ENCODE measurements around the gene ERFE.

Gene ERFE

GRCh38 chr2:238164906-238165287, 6.1 kb downstream of the ERFE start:
- no peak overlapping the region for H3K27ac ChIP-seq (ENCODE audit: low read depth, low read length)
- no peak overlapping the region for H3K4me3 ChIP-seq (ENCODE audit: low read depth in 1 of 2, low read length in 2 of 2)
- no peaks in the 10 kb centered on the region for H3K9me3 ChIP-seq (ENCODE audit: control insufficient read depth in 1 of 2, low read length in 2 of 2)
- peaks cover 12 to 16% of the 10 kb centered on the region in 2 donors for H3K27me3 ChIP-seq (ENCODE audit: control insufficient read depth in 1 of 2, insufficient read depth in 2 of 2, low read length in 2 of 2)
- no peak overlapping the region for H3K9ac ChIP-seq (ENCODE audit: low read depth in 1 of 2, low read length in 2 of 2)
- H3K4me1 ChIP-seq (ENCODE audit: control insufficient read depth in 1 of 2, insufficient read depth in 2 of 2, low read length in 2 of 2), result peaks cover 4 to 9% of the 10 kb centered on the region in 2 donors
- H3K36me3 ChIP-seq (ENCODE audit: control insufficient read depth in 1 of 2, insufficient read depth in 2 of 2, low read length in 2 of 2), result peaks cover 7 to 17% of the 10 kb centered on the region in 2 donors

GRCh38 chr2:238165288-238165921, 6.6 kb downstream of the ERFE start:
- H3K9me3 ChIP-seq (ENCODE audit: control insufficient read depth in 1 of 2, low read length in 2 of 2), result no peaks in the 10 kb centered on the region
- H3K27ac ChIP-seq (ENCODE audit: low read depth, low read length), result no peak overlapping the region
- H3K9ac ChIP-seq (ENCODE audit: low read depth in 1 of 2, low read length in 2 of 2), result no peak overlapping the region
- peaks cover 11 to 12% of the 10 kb centered on the region in 2 donors for H3K27me3 ChIP-seq (ENCODE audit: control insufficient read depth in 1 of 2, insufficient read depth in 2 of 2, low read length in 2 of 2)
- H3K4me3 ChIP-seq (ENCODE audit: low read depth in 1 of 2, low read length in 2 of 2), result no peak overlapping the region
- peaks cover 7 to 22% of the 10 kb centered on the region in 2 donors for H3K36me3 ChIP-seq (ENCODE audit: control insufficient read depth in 1 of 2, insufficient read depth in 2 of 2, low read length in 2 of 2)
- peaks cover 4 to 14% of the 10 kb centered on the region in 2 donors for H3K4me1 ChIP-seq (ENCODE audit: control insufficient read depth in 1 of 2, insufficient read depth in 2 of 2, low read length in 2 of 2)

GRCh38 chr2:238166391-238167343, 7.9 kb downstream of the ERFE start:
- peaks cover 10 to 33% of the 10 kb centered on the region in 2 donors for H3K36me3 ChIP-seq (ENCODE audit: control insufficient read depth in 1 of 2, insufficient read depth in 2 of 2, low read length in 2 of 2)
- H3K4me3 ChIP-seq (ENCODE audit: low read depth in 1 of 2, low read length in 2 of 2), result no peak overlapping the region
- H3K9ac ChIP-seq (ENCODE audit: low read depth in 1 of 2, low read length in 2 of 2), result no peak overlapping the region
- no peak overlapping the region for H3K27ac ChIP-seq (ENCODE audit: low read depth, low read length)
- H3K27me3 ChIP-seq (ENCODE audit: control insufficient read depth in 1 of 2, insufficient read depth in 2 of 2, low read length in 2 of 2), result peaks cover 8 to 12% of the 10 kb centered on the region in 2 donors
- H3K9me3 ChIP-seq (ENCODE audit: control insufficient read depth in 1 of 2, low read length in 2 of 2), result no peaks in the 10 kb centered on the region
- H3K4me1 ChIP-seq (ENCODE audit: control insufficient read depth in 1 of 2, insufficient read depth in 2 of 2, low read length in 2 of 2), result peaks cover 4 to 15% of the 10 kb centered on the region in 2 donors

- peaks cover 8 to 12% of the 10 kb centered on the region in 2 donors for H3K27me3 ChIP-seq (ENCODE audit: control insufficient read depth in 1 of 2, insufficient read depth in 2 of 2, low read length in 2 of 2)
- H3K4me3 ChIP-seq (ENCODE audit: low read depth in 1 of 2, low read length in 2 of 2), result no peak overlapping the region
- no peaks in the 10 kb centered on the region for H3K9me3 ChIP-seq (ENCODE audit: control insufficient read depth in 1 of 2, low read length in 2 of 2)
- H3K4me1 ChIP-seq (ENCODE audit: control insufficient read depth in 1 of 2, insufficient read depth in 2 of 2, low read length in 2 of 2), result peaks cover 4 to 15% of the 10 kb centered on the region in 2 donors
- H3K36me3 ChIP-seq (ENCODE audit: control insufficient read depth in 1 of 2, insufficient read depth in 2 of 2, low read length in 2 of 2), result peaks cover 12 to 39% of the 10 kb centered on the region in 2 donors
- H3K27ac ChIP-seq (ENCODE audit: low read depth, low read length), result no peak overlapping the region
- H3K9ac ChIP-seq (ENCODE audit: low read depth in 1 of 2, low read length in 2 of 2), result no peak overlapping the region
Observed at GRCh38 chr2:238167344-238167715, 8.6 kb downstream of the ERFE start.

GRCh38 chr2:238167761-238168160, 9.0 kb downstream of the ERFE start:
- peaks cover 7 to 11% of the 10 kb centered on the region in 2 donors for H3K27me3 ChIP-seq (ENCODE audit: control insufficient read depth in 1 of 2, insufficient read depth in 2 of 2, low read length in 2 of 2)
- H3K36me3 ChIP-seq (ENCODE audit: control insufficient read depth in 1 of 2, insufficient read depth in 2 of 2, low read length in 2 of 2), result peaks cover 16 to 43% of the 10 kb centered on the region in 2 donors
- H3K4me3 ChIP-seq (ENCODE audit: low read depth in 1 of 2, low read length in 2 of 2), result no peak overlapping the region
- peaks cover 4 to 15% of the 10 kb centered on the region in 2 donors for H3K4me1 ChIP-seq (ENCODE audit: control insufficient read depth in 1 of 2, insufficient read depth in 2 of 2, low read length in 2 of 2)
- H3K9ac ChIP-seq (ENCODE audit: low read depth in 1 of 2, low read length in 2 of 2), result no peak overlapping the region
- no peaks in the 10 kb centered on the region for H3K9me3 ChIP-seq (ENCODE audit: control insufficient read depth in 1 of 2, low read length in 2 of 2)
- H3K27ac ChIP-seq (ENCODE audit: low read depth, low read length), result no peak overlapping the region

GRCh38 chr2:238168196-238169047, 9.7 kb downstream of the ERFE start:
- peaks cover 4 to 15% of the 10 kb centered on the region in 2 donors for H3K4me1 ChIP-seq (ENCODE audit: control insufficient read depth in 1 of 2, insufficient read depth in 2 of 2, low read length in 2 of 2)
- no peaks in the 10 kb centered on the region for H3K9me3 ChIP-seq (ENCODE audit: control insufficient read depth in 1 of 2, low read length in 2 of 2)
- H3K36me3 ChIP-seq (ENCODE audit: control insufficient read depth in 1 of 2, insufficient read depth in 2 of 2, low read length in 2 of 2), result peaks cover 22 to 50% of the 10 kb centered on the region in 2 donors
- no peak overlapping the region for H3K9ac ChIP-seq (ENCODE audit: low read depth in 1 of 2, low read length in 2 of 2)
- H3K4me3 ChIP-seq (ENCODE audit: low read depth in 1 of 2, low read length in 2 of 2), result no peak overlapping the region
- peaks cover 1 to 4% of the 10 kb centered on the region in 2 donors for H3K27me3 ChIP-seq (ENCODE audit: control insufficient read depth in 1 of 2, insufficient read depth in 2 of 2, low read length in 2 of 2)
- no peak overlapping the region for H3K27ac ChIP-seq (ENCODE audit: low read depth, low read length)

- H3K27me3 ChIP-seq (ENCODE audit: control insufficient read depth in 1 of 2, insufficient read depth in 2 of 2, low read length in 2 of 2), result no peaks in the 10 kb centered on the region
- H3K9me3 ChIP-seq (ENCODE audit: control insufficient read depth in 1 of 2, low read length in 2 of 2), result no peaks in the 10 kb centered on the region
- H3K36me3 ChIP-seq (ENCODE audit: control insufficient read depth in 1 of 2, insufficient read depth in 2 of 2, low read length in 2 of 2), result peaks cover 29 to 58% of the 10 kb centered on the region in 2 donors
- peaks cover 4 to 15% of the 10 kb centered on the region in 2 donors for H3K4me1 ChIP-seq (ENCODE audit: control insufficient read depth in 1 of 2, insufficient read depth in 2 of 2, low read length in 2 of 2)
- no peak overlapping the region for H3K9ac ChIP-seq (ENCODE audit: low read depth in 1 of 2, low read length in 2 of 2)
- no peak overlapping the region for H3K4me3 ChIP-seq (ENCODE audit: low read depth in 1 of 2, low read length in 2 of 2)
- H3K27ac ChIP-seq (ENCODE audit: low read depth, low read length), result no peak overlapping the region
Observed at GRCh38 chr2:238169048-238169707, 10.4 kb downstream of the ERFE start.

- Histone ChIP-seq H3K9me3 (ENCODE audit: control insufficient read depth in 1 of 2, low read length in 2 of 2) (no peaks in the 10 kb centered on the region), H3K9ac (ENCODE audit: low read depth in 1 of 2, low read length in 2 of 2) (no peak overlapping the region), H3K27me3 (ENCODE audit: control insufficient read depth in 1 of 2, insufficient read depth in 2 of 2, low read length in 2 of 2) (no peaks in the 10 kb centered on the region), H3K4me1 (ENCODE audit: control insufficient read depth in 1 of 2, insufficient read depth in 2 of 2, low read length in 2 of 2) (peaks cover 4 to 15% of the 10 kb centered on the region in 2 donors), H3K27ac (ENCODE audit: low read depth, low read length) (no peak overlapping the region), H3K36me3 (ENCODE audit: control insufficient read depth in 1 of 2, insufficient read depth in 2 of 2, low read length in 2 of 2) (peaks cover 35 to 64% of the 10 kb centered on the region in 2 donors), H3K4me3 (ENCODE audit: low read depth in 1 of 2, low read length in 2 of 2) (no peak overlapping the region)
Observed at GRCh38 chr2:238169708-238170251, 11.0 kb downstream of the ERFE start.

- Histone ChIP-seq H3K36me3 (ENCODE audit: control insufficient read depth in 1 of 2, insufficient read depth in 2 of 2, low read length in 2 of 2) (peaks cover 35 to 67% of the 10 kb centered on the region in 2 donors), H3K4me3 (ENCODE audit: low read depth in 1 of 2, low read length in 2 of 2) (no peak overlapping the region), H3K27me3 (ENCODE audit: control insufficient read depth in 1 of 2, insufficient read depth in 2 of 2, low read length in 2 of 2) (no peaks in the 10 kb centered on the region), H3K9ac (ENCODE audit: low read depth in 1 of 2, low read length in 2 of 2) (no peak overlapping the region), H3K4me1 (ENCODE audit: control insufficient read depth in 1 of 2, insufficient read depth in 2 of 2, low read length in 2 of 2) (peaks cover 4 to 15% of the 10 kb centered on the region in 2 donors), H3K9me3 (ENCODE audit: control insufficient read depth in 1 of 2, low read length in 2 of 2) (no peaks in the 10 kb centered on the region), H3K27ac (ENCODE audit: low read depth, low read length) (no peak overlapping the region)
Observed at GRCh38 chr2:238170386-238171071, 11.8 kb downstream of the ERFE start.
